ENCODE data around the gene USF2. TPM values are rescaled to one million over a fixed set of nuclear protein-coding genes. Genes with fewer than 3 reads are reported as not detected.

Gene USF2
- total RNA-seq, 2 donors from 2014 or later, result 86.5 to 108 TPM

DNA sequence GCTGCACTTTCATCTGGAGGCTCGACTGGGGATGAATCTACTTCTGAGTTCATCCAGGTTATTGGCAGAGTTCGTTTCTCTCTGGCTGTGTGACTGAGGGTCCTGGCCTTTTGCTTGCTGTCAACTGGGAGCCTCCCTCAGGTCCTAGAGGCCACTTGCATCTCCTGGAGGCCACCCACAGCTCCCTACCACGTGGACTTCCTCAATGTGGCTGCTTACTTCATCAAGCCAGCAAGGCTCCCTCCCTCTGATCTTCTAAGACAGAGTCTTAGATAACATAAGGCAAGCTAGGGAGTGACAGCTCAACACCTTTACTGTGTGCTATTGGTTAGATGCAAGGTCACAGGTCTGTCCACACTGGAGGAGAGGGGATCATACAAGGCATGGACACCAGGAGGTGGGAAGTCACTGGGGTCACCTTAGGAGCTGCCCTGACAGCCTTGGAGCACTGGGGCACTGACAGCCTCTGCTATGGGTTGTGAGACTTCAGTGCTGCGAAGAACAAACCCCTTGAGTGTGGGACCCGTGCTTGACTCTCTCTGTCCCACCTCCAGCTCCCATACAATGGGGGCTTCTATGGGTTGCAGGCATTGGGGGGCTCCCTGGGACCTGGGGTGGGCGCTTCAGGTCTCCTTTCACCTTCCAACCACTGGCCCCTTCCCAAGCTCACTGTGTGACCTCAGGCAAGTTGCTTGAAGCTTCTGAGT is 45.5 kb upstream of the USF2 start:
- TF ChIP-seq, protein P1, sequence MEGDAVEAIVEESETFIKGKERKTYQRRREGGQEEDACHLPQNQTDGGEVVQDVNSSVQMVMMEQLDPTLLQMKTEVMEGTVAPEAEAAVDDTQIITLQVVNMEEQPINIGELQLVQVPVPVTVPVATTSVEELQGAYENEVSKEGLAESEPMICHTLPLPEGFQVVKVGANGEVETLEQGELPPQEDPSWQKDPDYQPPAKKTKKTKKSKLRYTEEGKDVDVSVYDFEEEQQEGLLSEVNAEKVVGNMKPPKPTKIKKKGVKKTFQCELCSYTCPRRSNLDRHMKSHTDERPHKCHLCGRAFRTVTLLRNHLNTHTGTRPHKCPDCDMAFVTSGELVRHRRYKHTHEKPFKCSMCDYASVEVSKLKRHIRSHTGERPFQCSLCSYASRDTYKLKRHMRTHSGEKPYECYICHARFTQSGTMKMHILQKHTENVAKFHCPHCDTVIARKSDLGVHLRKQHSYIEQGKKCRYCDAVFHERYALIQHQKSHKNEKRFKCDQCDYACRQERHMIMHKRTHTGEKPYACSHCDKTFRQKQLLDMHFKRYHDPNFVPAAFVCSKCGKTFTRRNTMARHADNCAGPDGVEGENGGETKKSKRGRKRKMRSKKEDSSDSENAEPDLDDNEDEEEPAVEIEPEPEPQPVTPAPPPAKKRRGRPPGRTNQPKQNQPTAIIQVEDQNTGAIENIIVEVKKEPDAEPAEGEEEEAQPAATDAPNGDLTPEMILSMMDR (IDR thresholded peaks at IDR 0.05), result no peak
- Histone ChIP-seq H3K27ac (no peak overlapping the region), H3K36me3 (no peaks in the 10 kb centered on the region), H3K4me1 (no peaks in the 10 kb centered on the region), H3K9ac (ENCODE audit: low read depth in 2 of 2, low read length in 2 of 2) (no peak overlapping the region), H3K9me3 (no peaks in the 10 kb centered on the region), H3K27me3 (no peaks in the 10 kb centered on the region), H3K4me3 (no peak overlapping the region)
- intact Hi-C loops (cut with DNase I), result loop anchor here (10.0 kb wide), 1 partner anchor 158 kb away; no protein-coding TSS in a partner anchor
- no peak for DNase-seq

DNA sequence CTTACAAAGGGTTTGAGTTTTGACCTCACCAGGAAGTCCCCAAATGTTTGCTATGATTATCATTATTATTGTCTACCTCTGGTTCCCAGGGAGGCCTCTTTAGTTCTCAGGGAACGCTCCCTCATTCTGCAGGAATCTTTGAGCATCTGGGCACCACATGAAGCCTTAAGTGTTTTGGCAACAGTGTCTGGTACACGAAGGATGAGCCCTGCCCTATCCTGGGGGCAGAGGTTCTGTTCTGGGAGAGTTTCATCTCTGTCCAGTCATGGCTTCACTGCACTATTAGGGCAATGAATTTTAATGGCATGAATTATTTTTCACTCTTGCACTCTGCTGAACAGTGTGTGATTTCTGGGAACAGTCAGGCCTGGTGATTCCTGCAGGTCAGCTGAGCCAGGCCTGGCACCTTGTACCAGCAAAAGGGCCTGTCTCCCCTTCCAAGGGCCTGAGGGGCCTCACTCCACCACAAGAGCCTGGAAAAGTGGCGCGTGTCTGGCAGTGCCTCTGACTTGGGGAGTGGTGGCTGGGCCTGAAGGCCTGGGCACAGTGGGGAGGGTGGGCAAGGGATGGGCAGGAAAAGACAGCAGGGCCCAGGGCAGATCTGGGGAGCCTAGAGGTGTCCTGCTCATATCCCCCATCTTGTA is 44.8 kb upstream of the USF2 start:
- Histone ChIP-seq H3K27ac (no peak overlapping the region), H3K36me3 (no peaks in the 10 kb centered on the region), H3K4me1 (no peaks in the 10 kb centered on the region), H3K9ac (ENCODE audit: low read depth in 2 of 2, low read length in 2 of 2) (no peak overlapping the region), H3K4me3 (no peak overlapping the region), H3K9me3 (no peaks in the 10 kb centered on the region), H3K27me3 (no peaks in the 10 kb centered on the region)
- TF ChIP-seq, protein P1 (IDR thresholded peaks at IDR 0.05), result no peak
- intact Hi-C loops (cut with DNase I), result loop anchor here (10.0 kb wide), 1 partner anchor 159 kb away; no protein-coding TSS in a partner anchor
- DNase-seq, result no peak

DNA sequence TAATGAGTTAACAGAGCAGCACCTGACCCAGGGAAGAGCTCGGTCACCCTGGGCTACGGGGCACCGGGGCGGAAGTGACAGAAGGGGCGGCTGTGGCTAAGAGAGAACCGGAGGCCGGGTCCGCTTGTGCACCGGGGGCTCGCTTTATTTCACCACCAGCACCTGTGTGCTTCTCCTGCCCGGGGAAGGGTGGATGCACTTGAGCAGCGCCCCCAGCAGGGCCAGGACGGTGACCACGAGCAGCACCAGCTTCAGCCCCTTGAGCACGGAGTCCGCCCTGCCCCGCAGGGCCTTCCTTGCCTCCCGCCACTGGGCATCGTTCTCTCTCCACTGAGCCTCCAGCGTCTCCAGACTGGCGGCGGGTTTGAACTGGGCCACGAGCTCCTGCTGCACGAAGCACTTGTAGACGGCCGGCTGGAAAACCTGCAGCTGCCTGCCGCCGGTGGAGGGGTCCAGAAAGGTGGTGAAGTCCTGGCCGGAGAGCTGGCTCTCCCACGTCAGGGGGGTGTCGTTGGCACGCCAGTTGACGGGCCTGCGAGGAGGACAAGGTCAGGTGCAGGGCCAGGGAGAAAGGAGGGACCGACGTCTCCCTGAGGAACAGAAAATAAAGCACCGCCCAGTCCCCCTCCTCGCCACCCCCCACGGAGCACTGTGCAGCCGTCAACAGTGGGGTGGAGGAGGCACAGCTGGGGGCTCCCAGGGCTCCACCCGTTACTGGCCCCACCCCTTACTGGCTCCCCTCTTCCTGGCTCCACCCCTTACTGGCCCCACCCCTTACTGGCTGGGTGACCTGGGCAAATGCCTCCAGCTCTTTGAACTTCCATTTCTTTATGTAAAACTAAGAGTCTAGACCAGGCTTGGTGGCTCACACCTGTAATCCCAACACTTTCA is 43.8 kb upstream of the USF2 start:
- intact Hi-C loops (cut with DNase I), result loop anchor here (10.0 kb wide), 1 partner anchor 160 kb away; no protein-coding TSS in a partner anchor
- Histone ChIP-seq H3K27ac (no peak overlapping the region), H3K27me3 (no peaks in the 10 kb centered on the region), H3K9me3 (no peaks in the 10 kb centered on the region), H3K9ac (ENCODE audit: low read depth in 2 of 2, low read length in 2 of 2) (no peak overlapping the region), H3K4me1 (no peaks in the 10 kb centered on the region), H3K36me3 (no peaks in the 10 kb centered on the region), H3K4me3 (no peak overlapping the region)
- TF ChIP-seq, protein P1 (IDR thresholded peaks at IDR 0.05), result no peak
- DNase-seq, result peak; percentile 79

DNA sequence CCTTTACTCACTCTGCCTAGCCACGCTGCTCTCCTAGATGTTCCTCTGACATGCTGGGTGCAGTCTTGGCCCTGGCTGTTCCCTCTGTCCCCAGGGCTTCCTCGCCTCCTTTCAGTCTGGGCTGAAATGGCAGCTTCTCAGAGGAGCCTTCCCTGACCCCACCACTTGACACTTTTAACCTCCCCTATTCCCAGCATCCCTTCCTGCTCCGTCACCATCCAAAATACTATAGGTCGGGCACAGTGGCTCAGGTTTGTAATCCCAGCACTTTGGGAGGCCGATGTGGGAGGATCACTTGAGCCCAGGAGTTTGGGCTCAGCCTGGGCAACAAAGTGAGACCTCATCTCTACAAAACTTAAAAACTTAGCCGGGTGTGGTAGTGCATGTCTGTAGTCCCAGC is 42.8 kb upstream of the USF2 start:
- Histone ChIP-seq H3K27me3 (no peaks in the 10 kb centered on the region), H3K4me1 (no peaks in the 10 kb centered on the region), H3K9ac (ENCODE audit: low read depth in 2 of 2, low read length in 2 of 2) (no peak overlapping the region), H3K4me3 (no peak overlapping the region), H3K27ac (no peak overlapping the region), H3K36me3 (no peaks in the 10 kb centered on the region), H3K9me3 (no peaks in the 10 kb centered on the region)
- no peak for DNase-seq
- intact Hi-C loops (cut with DNase I), result loop anchor here (10.0 kb wide), 1 partner anchor 161 kb away; no protein-coding TSS in a partner anchor
- TF ChIP-seq, protein P1 (IDR thresholded peaks at IDR 0.05), result no peak

- DNase-seq, result no peak
- Histone ChIP-seq H3K9me3 (no peaks in the 10 kb centered on the region), H3K36me3 (no peaks in the 10 kb centered on the region), H3K4me3 (no peak overlapping the region), H3K9ac (ENCODE audit: low read depth in 2 of 2, low read length in 2 of 2) (no peak overlapping the region), H3K27me3 (no peaks in the 10 kb centered on the region), H3K27ac (no peak overlapping the region), H3K4me1 (no peaks in the 10 kb centered on the region)
- intact Hi-C loops (cut with DNase I), result loop anchor here (10.0 kb wide), 1 partner anchor 162 kb away; no protein-coding TSS in a partner anchor
- TF ChIP-seq, protein P1 (IDR thresholded peaks at IDR 0.05), result no peak
Measured at GRCh38 chr19:35226748-35227147, 42.0 kb upstream of the USF2 start.

All from colonic mucosa (tissue), 4 donors.